DMS153 (cell line): ENCODE results near the gene SCN1B.
"Not testable (repeated sequence)": the region's sequence is repeated elsewhere in the genome, so short reads cannot be mapped to it uniquely, and the experiment has no call there.

Experiments used
- DNase-seq: peaks from one replicate; lab custom pipeline; 2025; lab: John Stamatoyannopoulos, UW

The SCN1B gene

DNA sequence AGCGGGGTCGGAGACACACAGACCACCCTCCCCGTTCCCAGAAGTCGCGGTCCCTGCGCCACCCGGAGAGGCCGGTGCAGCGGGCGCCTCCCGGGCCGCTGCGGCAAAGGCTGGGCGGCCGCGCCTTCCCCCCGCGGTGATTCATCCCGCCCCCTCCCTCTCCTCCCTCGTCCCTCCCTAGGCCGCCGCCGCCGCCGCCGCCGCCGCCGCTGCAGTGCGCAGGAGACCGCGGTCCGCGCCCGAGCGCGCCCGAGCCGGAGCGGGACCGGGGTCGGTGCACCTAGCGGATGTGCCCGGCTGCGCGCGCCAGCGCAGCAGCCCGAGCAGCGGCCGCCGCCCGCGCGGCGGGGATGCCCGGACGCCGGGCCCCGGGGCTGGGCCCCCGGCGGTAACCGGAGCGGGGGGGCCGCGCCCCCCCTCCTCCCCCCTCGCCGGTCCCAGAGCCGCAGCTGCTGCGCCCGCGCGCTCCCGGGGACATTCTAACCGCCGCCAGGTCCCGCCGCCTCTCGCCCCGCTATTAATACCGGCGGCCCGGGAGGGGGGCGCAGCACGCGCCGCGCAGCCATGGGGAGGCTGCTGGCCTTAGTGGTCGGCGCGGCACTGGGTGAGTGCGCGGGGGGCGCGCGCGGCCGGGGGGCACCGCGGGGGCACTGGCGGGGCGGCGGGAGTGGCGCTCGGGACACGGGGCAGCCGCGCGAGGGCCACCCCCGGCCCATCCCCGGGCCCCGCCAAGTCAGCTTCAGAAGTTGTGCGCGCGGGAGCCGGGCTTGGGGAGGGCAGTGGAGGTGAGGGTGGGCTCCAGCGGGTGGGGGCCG, at the start of gene SCN1B:
Gene SCN1B (plus strand): TSS at position 214 of the 815 bp plus-strand sequence. CDS start 351 bp downstream, at position 565.
- DNase-seq: peak; percentile 19

- no peak for DNase-seq
Observed at GRCh38 chr19:34982275-34982674, 48.0 kb upstream of the SCN1B start.

GRCh38 chr19:34983786-34984185, 46.5 kb upstream of the SCN1B start:
- no peak for DNase-seq

DNA sequence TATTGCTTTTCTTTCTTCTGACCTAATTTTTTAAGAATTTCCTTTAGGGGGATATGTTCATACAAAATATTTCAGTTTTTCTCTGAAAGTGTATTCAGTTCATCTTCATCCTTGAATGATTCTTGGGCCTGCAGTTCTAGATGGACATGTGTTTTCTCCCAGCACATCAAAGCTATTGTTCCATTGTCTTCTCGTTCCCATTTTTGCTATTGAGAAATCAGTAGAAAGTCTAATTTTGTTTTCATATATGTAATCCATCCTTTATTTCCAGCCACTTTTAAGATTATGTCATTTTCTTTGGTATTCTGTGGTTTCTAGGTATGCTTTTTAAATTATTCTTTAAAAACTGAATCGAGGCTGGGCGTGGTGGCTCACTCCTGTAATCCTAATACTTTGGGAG, 46.0 kb upstream of the SCN1B start:
- DNase-seq: no peak

DNA sequence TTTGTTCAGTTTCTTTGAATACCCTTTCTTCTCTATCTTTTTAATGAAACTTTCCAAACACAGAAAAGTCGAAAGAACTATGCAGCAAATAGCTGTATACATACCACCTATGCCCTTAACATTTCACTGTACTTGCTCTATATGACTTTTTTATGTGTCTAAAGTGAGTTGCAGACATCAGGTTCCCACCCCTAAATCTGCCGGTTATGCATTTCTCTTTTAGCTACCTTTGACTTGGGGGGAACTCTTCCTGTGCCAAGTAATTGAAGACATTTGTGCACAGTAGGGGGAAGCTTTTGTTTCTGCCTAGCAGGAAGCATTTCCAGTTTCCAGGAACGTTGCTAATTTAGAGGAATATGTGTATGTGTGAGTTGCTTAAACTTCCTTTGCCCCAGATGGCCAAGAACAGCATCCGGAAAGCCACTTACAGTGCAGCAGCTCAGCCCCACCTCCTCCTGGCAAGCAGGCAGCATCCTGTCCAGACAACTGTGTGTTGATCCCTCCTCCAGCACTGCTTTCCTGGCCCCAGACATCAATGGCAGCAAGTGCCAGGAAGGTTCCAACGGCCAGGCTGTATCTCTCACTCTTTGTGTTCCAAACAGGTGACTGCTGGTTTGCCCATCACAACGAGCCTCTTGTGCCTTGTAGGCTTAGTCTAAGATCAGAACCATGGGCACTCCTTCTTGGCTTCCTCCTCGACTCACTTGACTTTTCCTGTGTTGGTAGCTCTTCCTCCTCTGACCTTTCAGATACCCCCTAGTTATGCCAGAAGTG, 44.8 kb upstream of the SCN1B start:
- DNase-seq: no peak

DNA sequence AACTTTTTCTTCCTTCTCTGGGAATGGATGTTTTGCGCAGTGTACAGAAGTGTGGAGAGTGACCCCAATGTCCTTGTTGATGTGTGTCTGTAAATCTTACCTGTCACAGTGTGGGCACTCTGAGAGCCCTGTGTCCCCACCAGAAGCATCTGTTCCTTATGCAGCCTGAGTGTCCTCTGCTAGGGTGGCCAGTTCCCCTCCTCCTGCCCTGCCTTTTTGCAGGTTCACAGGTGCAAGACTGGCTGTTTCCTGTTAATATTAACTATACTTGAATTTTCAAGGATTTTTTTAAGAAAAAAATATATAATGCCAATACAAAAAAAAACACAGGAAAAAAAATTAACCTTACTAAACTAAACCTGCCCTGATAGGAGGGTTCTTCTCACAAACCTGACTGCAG, 42.2 kb upstream of the SCN1B start:
- DNase-seq: no peak

DNA sequence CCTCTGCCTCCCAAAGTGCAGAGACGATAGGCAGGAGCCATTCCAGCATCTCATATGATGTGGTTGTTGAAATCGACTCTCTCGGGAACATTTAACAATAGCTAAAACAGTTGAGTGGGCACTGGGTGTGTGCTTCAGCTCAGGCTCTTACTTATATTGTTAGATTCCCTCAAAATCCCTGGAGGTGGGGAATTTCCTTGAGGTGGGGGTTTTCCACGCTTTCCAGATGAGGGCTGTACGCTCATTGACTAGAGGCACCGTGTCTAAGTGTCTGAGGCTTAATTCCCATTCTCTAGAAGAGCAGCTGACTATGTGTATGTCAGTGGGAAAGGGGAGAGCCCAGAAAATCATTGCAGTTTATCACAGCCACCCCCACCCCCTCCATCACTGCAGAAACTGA, 41.0 kb upstream of the SCN1B start:
- no peak for DNase-seq

DNA sequence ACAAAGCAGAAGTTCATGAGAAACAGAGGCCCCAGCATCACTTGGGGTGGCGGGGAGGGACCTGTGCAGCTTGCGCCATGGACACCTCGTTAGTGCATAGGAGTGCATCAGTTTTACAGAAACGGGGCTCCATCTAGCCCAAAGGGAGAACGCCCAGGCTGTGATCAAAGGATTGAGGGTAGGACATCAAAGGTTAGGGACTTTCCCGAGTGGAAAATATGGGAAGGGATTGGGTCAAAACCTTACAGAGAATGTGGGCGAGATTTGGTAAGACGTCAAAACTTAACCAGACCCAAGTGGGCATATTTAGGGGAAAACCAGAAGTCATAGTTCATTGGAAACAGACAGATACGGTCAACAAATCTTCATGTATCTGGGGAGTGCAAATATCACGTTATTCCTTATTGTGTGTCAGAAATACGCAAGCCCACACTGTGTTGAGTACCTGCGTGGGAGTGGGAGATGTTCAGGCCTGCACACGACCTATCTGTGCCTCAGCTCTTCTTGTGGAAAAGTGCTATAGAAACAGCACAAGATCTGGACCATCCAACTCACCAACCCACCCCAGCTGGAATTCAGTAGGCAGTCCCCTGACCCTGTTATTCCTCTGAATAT, 39.6 kb upstream of the SCN1B start:
- DNase-seq: no peak

GRCh38 chr19:34991542-34992333, 38.5 kb upstream of the SCN1B start:
- no peak for DNase-seq

- DNase-seq: not testable (repeated sequence)
Observed at GRCh38 chr19:34992582-34992981, 37.7 kb upstream of the SCN1B start.

DNA sequence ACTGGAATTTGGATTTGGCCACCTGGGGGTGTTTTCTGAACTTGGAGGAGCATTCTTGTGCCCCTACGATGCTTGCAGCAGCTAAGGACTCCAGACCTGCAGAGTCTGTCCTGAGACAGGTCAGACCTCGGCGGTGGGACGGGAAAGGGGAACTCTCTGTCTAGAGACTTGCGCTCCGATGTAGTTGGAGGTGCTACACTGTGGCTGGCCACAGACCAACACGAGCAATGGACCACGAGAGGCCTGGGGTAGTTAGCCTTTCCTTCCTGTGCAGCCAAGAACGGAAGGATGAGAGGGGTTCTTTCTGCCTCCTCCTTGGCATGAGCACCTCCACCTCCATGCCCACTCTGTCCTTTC, 36.0 kb upstream of the SCN1B start:
- no peak for DNase-seq

DNA sequence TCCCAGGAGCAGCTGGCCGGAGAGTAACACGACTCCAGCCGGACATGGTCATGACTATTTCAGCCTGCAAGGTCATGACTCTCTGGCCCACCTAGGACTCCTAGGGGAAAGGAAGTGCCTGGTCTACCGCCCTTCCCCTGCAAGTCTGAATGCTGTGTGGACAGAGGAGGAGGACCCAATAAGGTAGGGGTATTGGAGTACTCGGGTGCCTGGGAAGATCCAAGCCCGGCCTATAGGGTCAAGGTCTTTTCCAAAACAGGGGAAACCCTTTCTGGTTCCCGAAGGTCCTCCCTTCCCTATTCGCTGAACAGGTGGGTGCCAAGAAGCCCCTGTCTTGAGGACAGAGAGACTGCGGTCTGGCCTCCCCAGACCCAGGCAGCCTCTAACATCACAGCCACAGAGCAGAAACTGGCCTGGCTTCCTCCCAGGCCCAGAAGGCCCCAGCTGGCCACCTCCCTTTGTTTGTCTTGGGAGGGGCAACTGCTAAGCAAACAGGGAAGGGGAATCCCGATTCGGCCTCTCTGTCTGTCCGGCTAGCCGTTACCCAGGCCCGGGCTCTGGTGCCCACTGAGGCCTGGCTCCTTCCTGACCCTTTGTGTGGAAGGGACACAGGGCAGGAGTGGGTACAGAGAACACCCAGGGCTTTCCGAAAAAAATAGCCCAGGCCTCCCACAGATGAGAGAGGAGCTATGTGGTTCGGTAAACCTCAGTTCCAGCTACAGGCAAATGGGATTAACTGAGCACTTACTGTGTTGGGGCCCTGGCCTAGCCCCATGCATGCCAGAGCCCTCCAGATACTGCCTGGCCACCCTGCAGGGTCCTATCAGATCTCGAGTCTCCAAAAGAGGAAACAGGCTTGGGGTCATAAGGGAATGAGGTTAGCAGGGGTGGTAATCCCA, 35.4 kb upstream of the SCN1B start:
- peak; percentile 55 for DNase-seq

DNA sequence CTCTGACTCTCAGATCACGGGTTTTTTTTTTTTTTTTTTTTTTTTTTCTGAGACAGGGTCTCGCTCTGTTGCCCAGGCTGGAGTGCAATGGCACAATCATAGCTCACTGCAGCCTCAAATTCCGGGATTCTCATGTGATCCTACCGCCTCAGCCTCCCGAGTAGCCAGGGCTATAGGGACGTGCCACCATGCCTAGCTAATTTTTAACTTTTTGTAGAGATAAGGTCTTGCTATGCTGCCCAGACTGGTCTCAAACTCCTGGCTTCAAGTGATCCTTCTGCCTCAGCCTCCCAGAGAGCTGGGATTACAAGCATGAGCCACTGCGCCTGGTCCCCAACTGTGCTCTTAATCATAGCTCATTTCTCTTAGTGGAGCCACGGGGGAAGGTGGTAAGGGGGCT, 34.7 kb upstream of the SCN1B start:
- DNase-seq: no peak

GRCh38 chr19:34997071-34997617, 33.1 kb upstream of the SCN1B start:
- DNase-seq: no peak

- not testable (repeated sequence) for DNase-seq
Observed at GRCh38 chr19:34998224-34998623, 32.0 kb upstream of the SCN1B start.

- DNase-seq: no peak
Observed at GRCh38 chr19:34998777-34999497, 31.3 kb upstream of the SCN1B start.

DNA sequence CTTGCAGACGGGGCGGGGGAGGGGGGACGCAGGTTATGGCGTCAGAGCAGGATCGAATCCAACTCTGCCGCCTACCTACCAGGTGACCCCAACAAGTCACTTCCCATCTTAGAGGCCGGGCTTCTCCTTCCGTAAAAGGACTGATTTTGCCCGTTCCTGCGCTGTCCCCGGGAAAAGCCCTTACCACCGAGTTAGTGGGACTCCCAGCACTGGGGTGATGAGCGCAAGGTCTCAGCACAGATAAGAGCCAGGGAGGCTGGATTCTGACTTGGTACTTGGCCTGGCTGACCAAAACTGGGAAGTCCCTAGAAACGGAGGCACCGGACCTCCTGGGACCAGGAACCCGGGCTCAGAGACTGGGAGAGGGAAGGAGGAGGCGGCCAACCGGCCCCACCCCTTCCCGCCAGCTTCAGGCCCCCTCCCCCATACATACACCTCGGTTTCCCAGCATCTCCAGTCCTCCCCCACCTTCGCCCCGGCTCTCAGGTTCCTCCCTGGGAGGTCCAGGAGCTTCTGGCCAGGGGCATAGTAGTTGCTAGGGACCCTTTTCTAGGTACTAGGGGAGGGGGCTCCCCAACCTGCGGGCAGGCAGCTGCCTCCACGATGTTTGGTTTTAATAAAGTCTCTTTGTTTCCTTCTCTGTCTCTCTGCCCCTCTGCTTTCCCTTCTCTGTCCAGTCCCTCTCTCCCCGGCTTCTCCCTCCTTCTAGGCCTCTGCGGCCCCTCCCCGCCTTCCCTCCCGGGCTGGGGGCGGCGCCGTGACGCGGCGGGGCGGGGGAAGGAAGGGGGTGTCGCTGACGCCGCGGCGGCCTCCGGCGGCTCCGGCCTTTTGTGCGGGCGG, 30.6 kb upstream of the SCN1B start, which contains the start of gene GRAMD1A:
Gene GRAMD1A (plus strand): TSS at position 826 of the 840 bp plus-strand sequence. CDS start 156 bp downstream, outside the sequence.
- peak; percentile 67 for DNase-seq

GRCh38 chr19:35000338-35000646, 30.0 kb upstream of the SCN1B start:
- DNase-seq: no peak
